WTC11 (cell line): ENCODE results near the gene NUDT21. TPM values are rescaled to one million over a fixed set of nuclear protein-coding genes. Genes with fewer than 3 reads are reported as not detected.

Experiments used
- ATAC-seq: fragments of 200-7000 bp; cut with Tn5 transposase; 2 replicates; pipeline ENCODE4 v1.10.0; 2021; ENCODE audit warnings: mild to moderate bottlenecking, moderate library complexity
- CTCF ChIA-PET: fragments of 300-600 bp; sonication (Branson Sonifier 250); formaldehyde crosslinking; loops from one replicate; lab custom pipeline; 2021; ENCODE audit warnings: antibody characterized with exemption; lab: Charles Lee
- POLR2A ChIA-PET: fragments of 350-600 bp; sonication (Branson Sonifier 250); formaldehyde crosslinking; loops from one replicate; lab custom pipeline; 2021; ENCODE audit warnings: antibody characterized with exemption; lab: Charles Lee
- DNase-seq: peaks from one replicate; pipeline ENCODE4 v3.0.0; 2021; ENCODE audit warnings: low spot score
- H3K27ac Mint-ChIP-seq: 2 replicates; pipeline ENCODE4 v1.8.0; 2021; ENCODE audit warnings: mixed read lengths
- H3K27me3 Mint-ChIP-seq: 2 replicates; pipeline ENCODE4 v1.8.0; 2021; ENCODE audit warnings: low read depth, mild to moderate bottlenecking, moderate library complexity, mixed read lengths
- H3K36me3 Mint-ChIP-seq: 2 replicates; pipeline ENCODE4 v1.8.0; 2021; ENCODE audit warnings: mixed read lengths
- H3K4me1 Mint-ChIP-seq: 2 replicates; pipeline ENCODE4 v1.8.0; 2022; ENCODE audit warnings: mixed read lengths
- H3K4me3 Mint-ChIP-seq: 2 replicates; pipeline ENCODE4 v1.8.0; 2021; ENCODE audit warnings: mild to moderate bottlenecking, moderate library complexity, mixed read lengths
- H3K9me3 Mint-ChIP-seq: 2 replicates; pipeline ENCODE4 v1.8.0; 2021; ENCODE audit warnings: mixed read lengths
- AR ChIP-seq: fragments of 250-450 bp; sonication (Bioruptor Pico); IDR thresholded peaks from 2 replicates; pipeline ENCODE4 v1.9.0; 2021; ENCODE audit warnings: mild to moderate bottlenecking
- ATF1 ChIP-seq: sonication (generic); formaldehyde crosslinking; IDR thresholded peaks from 2 replicates; pipeline ENCODE4 v1.8.1; 2023; ENCODE audit warnings: mild to moderate bottlenecking, moderate library complexity, missing genetic modification reagents
- ATF6 ChIP-seq: sonication (generic); formaldehyde crosslinking; IDR thresholded peaks from 2 replicates; pipeline ENCODE4 v1.8.1; 2023; ENCODE audit warnings: mild to moderate bottlenecking, missing genetic modification reagents
- CTCF ChIP-seq: fragments of 200-600 bp; IDR thresholded peaks from 2 replicates; pipeline ENCODE4 v1.8.0; 2022; ENCODE audit warnings: antibody characterized with exemption
- FOXK1 ChIP-seq: sonication (generic); formaldehyde crosslinking; IDR thresholded peaks from 2 replicates; pipeline ENCODE4 v1.8.0; 2022; ENCODE audit warnings: mild to moderate bottlenecking, moderate library complexity, missing genetic modification reagents
- IRF1 ChIP-seq: sonication (generic); formaldehyde crosslinking; IDR thresholded peaks from 2 replicates; pipeline ENCODE4 v1.8.0; 2023; ENCODE audit warnings: missing genetic modification reagents
- MXD4 ChIP-seq: fragments of 250-450 bp; sonication (Bioruptor Pico); IDR thresholded peaks from 2 replicates; pipeline ENCODE4 v1.8.0; 2021; ENCODE audit warnings: mild to moderate bottlenecking, moderate library complexity, borderline replicate concordance
- NFE2L1 ChIP-seq: sonication (generic); formaldehyde crosslinking; IDR thresholded peaks from 2 replicates; pipeline ENCODE4 v1.8.1; 2023; ENCODE audit warnings: missing genetic modification reagents
- NR1H2 ChIP-seq: sonication (generic); formaldehyde crosslinking; IDR thresholded peaks from 2 replicates; pipeline ENCODE4 v1.9.0; 2021; ENCODE audit warnings: mild to moderate bottlenecking, moderate library complexity, missing genetic modification reagents
- SMAD3 ChIP-seq: sonication (generic); formaldehyde crosslinking; IDR thresholded peaks from 2 replicates; pipeline ENCODE4 v1.8.0; 2022; ENCODE audit warnings: missing genetic modification reagents, mild to moderate bottlenecking, borderline replicate concordance
- TEAD4 ChIP-seq: sonication (generic); formaldehyde crosslinking; IDR thresholded peaks from 2 replicates; pipeline ENCODE4 v1.8.0; 2022; ENCODE audit warnings: mild to moderate bottlenecking, missing genetic modification reagents
- total RNA-seq: library from RNA; stranded (reverse); gene quantifications from 3 replicates; pipeline ENCODE4 v1.2.3, GENCODE V29; 2021
- TF ChIP-seq, protein P1 (sequence below): sonication (generic); formaldehyde crosslinking; IDR thresholded peaks from 2 replicates; pipeline ENCODE4 v1.8.0; 2022; ENCODE audit warnings: mild to moderate bottlenecking, missing genetic modification reagents
- TF ChIP-seq, protein P2 (sequence below): sonication (generic); formaldehyde crosslinking; conservative IDR thresholded peaks from 2 replicates; pipeline ENCODE4 v1.8.1; 2022; ENCODE audit warnings: mild to moderate bottlenecking, missing genetic modification reagents
- TF ChIP-seq, protein P3 (sequence below): sonication (generic); formaldehyde crosslinking; IDR thresholded peaks from 2 replicates; pipeline ENCODE4 v1.8.1; 2023; ENCODE audit warnings: mild to moderate bottlenecking, moderate library complexity, missing genetic modification reagents
- TF ChIP-seq, protein P4 (sequence below): fragments of 250-450 bp; sonication (Bioruptor Pico); IDR thresholded peaks from 2 replicates; pipeline ENCODE4 v2.1.2; 2022; ENCODE audit warnings: mild to moderate bottlenecking, moderate library complexity
- TF ChIP-seq, protein P5 (sequence below): sonication (generic); formaldehyde crosslinking; IDR thresholded peaks from 2 replicates; pipeline ENCODE4 v1.8.1; 2022; ENCODE audit warnings: mild to moderate bottlenecking, missing genetic modification reagents, moderate library complexity, borderline replicate concordance

NUDT21 gene
- total RNA-seq, 1 experiment from 2014 or later, result 263 TPM

DNA sequence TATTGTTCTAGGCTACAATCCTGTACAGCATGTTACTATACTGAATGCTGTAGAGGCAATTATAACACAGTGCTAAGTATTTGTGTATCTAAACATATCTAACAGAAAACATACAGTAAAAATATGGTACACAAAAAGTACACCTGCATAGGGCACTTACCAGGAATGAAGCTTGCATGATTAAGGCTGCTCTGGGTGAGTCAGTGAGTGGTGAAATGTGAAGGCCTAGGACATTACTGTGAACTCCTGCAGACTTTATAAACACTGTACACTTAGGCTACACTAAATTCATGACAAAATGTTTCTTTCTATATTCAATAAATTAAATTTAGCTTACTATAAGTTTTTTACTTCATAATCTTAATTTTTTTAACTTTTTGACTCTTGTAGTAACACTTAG lies 62.9 kb downstream of the NUDT21 start:
- ATAC-seq, result no peak
- ChIA-PET CTCF (no interaction called here), POLR2A (no interaction called here)
- Mint-ChIP-seq H3K36me3 (peaks cover 67% of the 10 kb centered on the region), H3K27me3 (no peaks in the 10 kb centered on the region), H3K9me3 (peaks cover 32% of the 10 kb centered on the region), H3K4me1 (no peaks in the 10 kb centered on the region), H3K27ac (no peak overlapping the region), H3K4me3 (no peak overlapping the region)
- TF ChIP-seq, protein P1, sequence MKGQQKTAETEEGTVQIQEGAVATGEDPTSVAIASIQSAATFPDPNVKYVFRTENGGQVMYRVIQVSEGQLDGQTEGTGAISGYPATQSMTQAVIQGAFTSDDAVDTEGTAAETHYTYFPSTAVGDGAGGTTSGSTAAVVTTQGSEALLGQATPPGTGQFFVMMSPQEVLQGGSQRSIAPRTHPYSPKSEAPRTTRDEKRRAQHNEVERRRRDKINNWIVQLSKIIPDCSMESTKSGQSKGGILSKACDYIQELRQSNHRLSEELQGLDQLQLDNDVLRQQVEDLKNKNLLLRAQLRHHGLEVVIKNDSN (CRISPR knock-in tag), result no peak
- TF ChIP-seq, protein P2, sequence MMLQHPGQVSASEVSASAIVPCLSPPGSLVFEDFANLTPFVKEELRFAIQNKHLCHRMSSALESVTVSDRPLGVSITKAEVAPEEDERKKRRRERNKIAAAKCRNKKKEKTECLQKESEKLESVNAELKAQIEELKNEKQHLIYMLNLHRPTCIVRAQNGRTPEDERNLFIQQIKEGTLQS (CRISPR knock-in tag), result no peak
- TF ChIP-seq NR1H2 (CRISPR knock-in tag), result no peak
- TF ChIP-seq FOXK1 (CRISPR knock-in tag), result no peak
- TF ChIP-seq ATF6 (CRISPR knock-in tag), result no peak
- TF ChIP-seq, protein P3, sequence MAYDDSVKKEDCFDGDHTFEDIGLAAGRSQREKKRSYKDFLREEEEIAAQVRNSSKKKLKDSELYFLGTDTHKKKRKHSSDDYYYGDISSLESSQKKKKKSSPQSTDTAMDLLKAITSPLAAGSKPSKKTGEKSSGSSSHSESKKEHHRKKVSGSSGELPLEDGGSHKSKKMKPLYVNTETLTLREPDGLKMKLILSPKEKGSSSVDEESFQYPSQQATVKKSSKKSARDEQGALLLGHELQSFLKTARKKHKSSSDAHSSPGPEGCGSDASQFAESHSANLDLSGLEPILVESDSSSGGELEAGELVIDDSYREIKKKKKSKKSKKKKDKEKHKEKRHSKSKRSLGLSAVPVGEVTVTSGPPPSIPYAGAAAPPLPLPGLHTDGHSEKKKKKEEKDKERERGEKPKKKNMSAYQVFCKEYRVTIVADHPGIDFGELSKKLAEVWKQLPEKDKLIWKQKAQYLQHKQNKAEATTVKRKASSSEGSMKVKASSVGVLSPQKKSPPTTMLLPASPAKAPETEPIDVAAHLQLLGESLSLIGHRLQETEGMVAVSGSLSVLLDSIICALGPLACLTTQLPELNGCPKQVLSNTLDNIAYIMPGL (CRISPR knock-in tag), result no peak
- TF ChIP-seq ATF1 (CRISPR knock-in tag), result no peak
- TF ChIP-seq, protein P4, sequence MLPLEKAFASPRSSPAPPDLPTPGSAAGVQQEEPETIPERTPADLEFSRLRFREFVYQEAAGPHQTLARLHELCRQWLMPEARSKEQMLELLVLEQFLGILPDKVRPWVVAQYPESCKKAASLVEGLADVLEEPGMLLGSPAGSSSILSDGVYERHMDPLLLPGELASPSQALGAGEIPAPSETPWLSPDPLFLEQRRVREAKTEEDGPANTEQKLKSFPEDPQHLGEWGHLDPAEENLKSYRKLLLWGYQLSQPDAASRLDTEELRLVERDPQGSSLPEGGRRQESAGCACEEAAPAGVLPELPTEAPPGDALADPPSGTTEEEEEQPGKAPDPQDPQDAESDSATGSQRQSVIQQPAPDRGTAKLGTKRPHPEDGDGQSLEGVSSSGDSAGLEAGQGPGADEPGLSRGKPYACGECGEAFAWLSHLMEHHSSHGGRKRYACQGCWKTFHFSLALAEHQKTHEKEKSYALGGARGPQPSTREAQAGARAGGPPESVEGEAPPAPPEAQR (CRISPR knock-in tag), result no peak
- no peak for TF ChIP-seq AR (CRISPR knock-in tag)
- TF ChIP-seq, protein P5, sequence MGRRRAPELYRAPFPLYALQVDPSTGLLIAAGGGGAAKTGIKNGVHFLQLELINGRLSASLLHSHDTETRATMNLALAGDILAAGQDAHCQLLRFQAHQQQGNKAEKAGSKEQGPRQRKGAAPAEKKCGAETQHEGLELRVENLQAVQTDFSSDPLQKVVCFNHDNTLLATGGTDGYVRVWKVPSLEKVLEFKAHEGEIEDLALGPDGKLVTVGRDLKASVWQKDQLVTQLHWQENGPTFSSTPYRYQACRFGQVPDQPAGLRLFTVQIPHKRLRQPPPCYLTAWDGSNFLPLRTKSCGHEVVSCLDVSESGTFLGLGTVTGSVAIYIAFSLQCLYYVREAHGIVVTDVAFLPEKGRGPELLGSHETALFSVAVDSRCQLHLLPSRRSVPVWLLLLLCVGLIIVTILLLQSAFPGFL (CRISPR knock-in tag), result no peak
- no peak for TF ChIP-seq NFE2L1 (CRISPR knock-in tag)
- no peak for TF ChIP-seq SMAD3 (CRISPR knock-in tag)
- TF ChIP-seq CTCF, result no peak
- TF ChIP-seq TEAD4 (CRISPR knock-in tag), result no peak
- no peak for TF ChIP-seq MXD4
- no peak for TF ChIP-seq IRF1 (CRISPR knock-in tag)
- no peak for DNase-seq
